Stimulated activated naive CD8-positive, alpha-beta T cell treated with anti-CD3 and anti-CD28 coated beads, Interleukin-15, Interleukin-2, amounts not matched to agents 100 ng/mL and 50 ng/mL, for 24 hours (primary cell): ENCODE data around the gene TTLL11.

Experiments used
- H3K27ac Mint-ChIP-seq: one replicate; pipeline ENCODE4 v1.8.0; 2021; ENCODE audit warnings: mild to moderate bottlenecking, mixed read lengths
- H3K27me3 Mint-ChIP-seq: one replicate; pipeline ENCODE4 v1.8.0; 2021; ENCODE audit warnings: mixed read lengths
- H3K36me3 Mint-ChIP-seq: one replicate; pipeline ENCODE4 v1.8.0; 2021; ENCODE audit warnings: low read depth, mixed read lengths
- H3K4me1 Mint-ChIP-seq: one replicate; pipeline ENCODE4 v1.8.0; 2021; ENCODE audit warnings: low read depth, mixed read lengths
- H3K4me3 Mint-ChIP-seq: one replicate; pipeline ENCODE4 v1.8.0; 2021; ENCODE audit warnings: mild to moderate bottlenecking, mixed read lengths
- H3K9me3 Mint-ChIP-seq: one replicate; pipeline ENCODE4 v1.8.0; 2021; ENCODE audit warnings: mixed read lengths

TTLL11 gene

GRCh38 chr9:121858788-121859187 lies 234.3 kb downstream of the TTLL11 start:
- Mint-ChIP-seq H3K36me3 (no peaks in the 10 kb centered on the region), H3K27ac (no peak overlapping the region), H3K4me1 (no peaks in the 10 kb centered on the region), H3K4me3 (no peak overlapping the region), H3K9me3 (no peaks in the 10 kb centered on the region), H3K27me3 (no peaks in the 10 kb centered on the region)

GRCh38 chr9:121857928-121858327 lies 235.2 kb downstream of the TTLL11 start:
- Mint-ChIP-seq H3K36me3 (no peaks in the 10 kb centered on the region), H3K9me3 (no peaks in the 10 kb centered on the region), H3K4me1 (no peaks in the 10 kb centered on the region)

GRCh38 chr9:121855476-121855875 lies 237.6 kb downstream of the TTLL11 start:
- Mint-ChIP-seq H3K4me1 (no peaks in the 10 kb centered on the region), H3K4me3 (no peak overlapping the region), H3K36me3 (no peaks in the 10 kb centered on the region), H3K27ac (no peak overlapping the region), H3K9me3 (no peaks in the 10 kb centered on the region), H3K27me3 (no peaks in the 10 kb centered on the region)

More at GRCh38 chr9:121857928-121858327, 235.2 kb downstream of the TTLL11 start:
- H3K27ac Mint-ChIP-seq: no peak overlapping the region
- H3K4me3 Mint-ChIP-seq: no peak overlapping the region
- H3K27me3 Mint-ChIP-seq: no peaks in the 10 kb centered on the region

- no peaks in the 10 kb centered on the region for H3K27me3 Mint-ChIP-seq
- H3K4me1 Mint-ChIP-seq: no peaks in the 10 kb centered on the region
- no peaks in the 10 kb centered on the region for H3K36me3 Mint-ChIP-seq
- H3K27ac Mint-ChIP-seq: no peak overlapping the region
- no peak overlapping the region for H3K4me3 Mint-ChIP-seq
- H3K9me3 Mint-ChIP-seq: peaks cover 5% of the 10 kb centered on the region
Measured at GRCh38 chr9:121853617-121854395, 239.3 kb downstream of the TTLL11 start.

- H3K27ac Mint-ChIP-seq: no peak overlapping the region
- H3K4me1 Mint-ChIP-seq: no peaks in the 10 kb centered on the region
- H3K9me3 Mint-ChIP-seq: peaks cover 6% of the 10 kb centered on the region
- no peak overlapping the region for H3K4me3 Mint-ChIP-seq
- no peaks in the 10 kb centered on the region for H3K36me3 Mint-ChIP-seq
- no peaks in the 10 kb centered on the region for H3K27me3 Mint-ChIP-seq
Measured at GRCh38 chr9:121852651-121853616, 240.2 kb downstream of the TTLL11 start.

- no peaks in the 10 kb centered on the region for H3K4me1 Mint-ChIP-seq
- peaks cover 9% of the 10 kb centered on the region for H3K9me3 Mint-ChIP-seq
- no peak overlapping the region for H3K27ac Mint-ChIP-seq
- H3K36me3 Mint-ChIP-seq: no peaks in the 10 kb centered on the region
- no peak overlapping the region for H3K4me3 Mint-ChIP-seq
- no peaks in the 10 kb centered on the region for H3K27me3 Mint-ChIP-seq
Measured at GRCh38 chr9:121852241-121852640, 240.9 kb downstream of the TTLL11 start.

- no peaks in the 10 kb centered on the region for H3K36me3 Mint-ChIP-seq
- H3K27ac Mint-ChIP-seq: no peak overlapping the region
- H3K9me3 Mint-ChIP-seq: peaks cover 9% of the 10 kb centered on the region
Measured at GRCh38 chr9:121851641-121852091, 241.4 kb downstream of the TTLL11 start.

GRCh38 chr9:121850366-121850765 lies 242.7 kb downstream of the TTLL11 start:
- Mint-ChIP-seq H3K9me3 (peaks cover 9% of the 10 kb centered on the region), H3K36me3 (no peaks in the 10 kb centered on the region), H3K27me3 (no peaks in the 10 kb centered on the region), H3K27ac (no peak overlapping the region), H3K4me3 (no peak overlapping the region), H3K4me1 (no peaks in the 10 kb centered on the region)

More at GRCh38 chr9:121851641-121852091, 241.4 kb downstream of the TTLL11 start:
- no peaks in the 10 kb centered on the region for H3K27me3 Mint-ChIP-seq
- H3K4me3 Mint-ChIP-seq: no peak overlapping the region
- H3K4me1 Mint-ChIP-seq: no peaks in the 10 kb centered on the region

- H3K9me3 Mint-ChIP-seq: peaks cover 15% of the 10 kb centered on the region
- H3K4me1 Mint-ChIP-seq: no peaks in the 10 kb centered on the region
- peaks cover 1% of the 10 kb centered on the region for H3K27me3 Mint-ChIP-seq
- no peak overlapping the region for H3K27ac Mint-ChIP-seq
- no peak overlapping the region for H3K4me3 Mint-ChIP-seq
- H3K36me3 Mint-ChIP-seq: no peaks in the 10 kb centered on the region
Measured at GRCh38 chr9:121849554-121849953, 243.6 kb downstream of the TTLL11 start.

- no peak overlapping the region for H3K4me3 Mint-ChIP-seq
- H3K36me3 Mint-ChIP-seq: no peaks in the 10 kb centered on the region
- H3K27ac Mint-ChIP-seq: no peak overlapping the region
- H3K27me3 Mint-ChIP-seq: peaks cover 9% of the 10 kb centered on the region
- peaks cover 9% of the 10 kb centered on the region for H3K4me1 Mint-ChIP-seq
- H3K9me3 Mint-ChIP-seq: peaks cover 22% of the 10 kb centered on the region
Measured at GRCh38 chr9:121844562-121844961, 248.5 kb downstream of the TTLL11 start.

- H3K27ac Mint-ChIP-seq: no peak overlapping the region
- peaks cover 9% of the 10 kb centered on the region for H3K4me1 Mint-ChIP-seq
- peaks cover 9% of the 10 kb centered on the region for H3K27me3 Mint-ChIP-seq
- no peaks in the 10 kb centered on the region for H3K36me3 Mint-ChIP-seq
- H3K4me3 Mint-ChIP-seq: no peak overlapping the region
- peaks cover 20% of the 10 kb centered on the region for H3K9me3 Mint-ChIP-seq
Measured at GRCh38 chr9:121844098-121844497, 249.0 kb downstream of the TTLL11 start.

GRCh38 chr9:121842612-121842978 lies 250.5 kb downstream of the TTLL11 start:
- H3K9me3 Mint-ChIP-seq: peaks cover 14% of the 10 kb centered on the region
- peaks cover 9% of the 10 kb centered on the region for H3K4me1 Mint-ChIP-seq
- peaks cover 9% of the 10 kb centered on the region for H3K27me3 Mint-ChIP-seq
- no peak overlapping the region for H3K4me3 Mint-ChIP-seq
- H3K36me3 Mint-ChIP-seq: no peaks in the 10 kb centered on the region
- H3K27ac Mint-ChIP-seq: no peak overlapping the region

- Mint-ChIP-seq H3K9me3 (peaks cover 13% of the 10 kb centered on the region), H3K27ac (no peak overlapping the region), H3K27me3 (peaks cover 9% of the 10 kb centered on the region), H3K36me3 (no peaks in the 10 kb centered on the region), H3K4me1 (peaks cover 9% of the 10 kb centered on the region), H3K4me3 (no peak overlapping the region)
Measured at GRCh38 chr9:121841771-121842611, 251.1 kb downstream of the TTLL11 start.
